ENCODE data around the gene EBI3.
"Not testable (repeated sequence)": the region's sequence is repeated elsewhere in the genome, so short reads cannot be mapped to it uniquely, and the experiment has no call there.

EBI3 gene

GRCh38 chr19:4237510-4237909 lies 8.2 kb downstream of the EBI3 start:
- DNase-seq = not testable (repeated sequence)

- DNase-seq = no peak
Measured at GRCh38 chr19:4238831-4239230, 9.5 kb downstream of the EBI3 start.

DNA sequence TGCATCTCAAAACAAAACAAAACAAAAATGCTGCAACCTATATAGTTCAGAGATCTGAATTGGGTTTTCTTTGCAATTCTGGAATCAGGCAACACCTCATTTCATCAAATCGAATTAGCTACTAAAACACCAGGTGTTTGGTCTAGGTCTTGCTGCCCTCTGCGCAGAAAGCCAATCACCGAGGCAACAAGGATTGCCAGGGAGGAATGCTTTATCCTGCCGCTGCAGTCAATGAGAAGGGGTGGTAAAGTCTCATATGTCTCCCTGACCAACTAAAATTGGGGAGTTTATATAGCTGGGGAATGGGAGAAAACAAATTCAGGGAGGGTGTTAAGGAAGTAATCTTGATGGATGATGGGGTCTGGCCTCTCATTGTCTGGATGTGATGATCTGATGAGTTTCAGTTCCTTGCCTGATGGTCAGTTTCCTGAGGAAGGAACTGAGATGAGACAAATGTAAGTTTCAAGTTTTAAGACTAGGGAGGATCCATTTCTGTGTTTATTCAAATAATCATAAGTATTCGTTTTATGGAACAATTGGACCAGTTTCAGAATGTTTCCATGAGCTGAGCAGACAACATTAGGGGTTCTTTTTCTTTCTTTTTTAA lies 12.6 kb downstream of the EBI3 start:
- DNase-seq = no peak

DNA sequence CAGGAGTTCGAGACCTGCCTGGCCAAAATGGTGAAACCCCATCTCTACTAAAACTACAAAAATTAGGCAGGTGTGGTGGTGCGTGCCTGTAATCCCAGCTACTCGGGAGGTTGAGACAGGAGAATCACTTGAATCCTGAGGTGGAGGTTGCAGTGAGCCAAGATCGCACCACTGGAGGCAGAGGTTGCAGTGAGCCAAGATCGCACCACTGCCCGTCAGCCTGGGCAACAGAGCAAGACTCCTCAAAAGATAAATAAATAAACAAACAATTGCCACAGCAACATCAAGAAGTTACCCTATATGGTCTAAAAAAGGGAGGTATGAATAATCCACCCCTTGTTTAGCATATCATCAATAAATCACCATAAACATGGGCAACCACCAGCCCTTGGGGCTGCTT lies 16.6 kb downstream of the EBI3 start:
- not testable (repeated sequence) for DNase-seq

- peak; percentile 99 for DNase-seq
Measured at GRCh38 chr19:4246767-4247593, 17.7 kb downstream of the EBI3 start, which contains the start of gene YJU2. TSS of gene YJU2 (plus strand) at chr19:4247080. CDS start at chr19:4247147, 67 bp downstream.

DNA sequence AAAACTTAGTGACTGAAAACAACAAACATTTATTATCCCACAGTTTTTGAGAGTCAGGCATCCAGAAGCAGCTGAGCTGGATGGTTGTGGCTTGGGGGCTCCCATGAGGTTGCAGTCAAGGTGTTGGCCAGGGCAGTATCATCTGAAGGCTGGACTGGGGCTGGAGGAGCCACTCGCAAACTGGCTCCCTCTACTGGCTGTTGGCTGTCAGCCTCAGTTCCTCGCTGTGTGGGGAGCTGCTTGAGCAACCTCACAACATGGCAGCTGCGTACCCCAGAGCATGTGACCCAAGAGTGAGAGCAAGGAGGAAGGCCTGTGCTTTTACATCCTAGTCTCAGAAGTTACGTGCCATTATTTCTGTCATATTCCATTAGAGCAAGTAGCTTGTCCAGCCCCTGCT lies 27.2 kb downstream of the EBI3 start:
- DNase-seq = no peak

DNA sequence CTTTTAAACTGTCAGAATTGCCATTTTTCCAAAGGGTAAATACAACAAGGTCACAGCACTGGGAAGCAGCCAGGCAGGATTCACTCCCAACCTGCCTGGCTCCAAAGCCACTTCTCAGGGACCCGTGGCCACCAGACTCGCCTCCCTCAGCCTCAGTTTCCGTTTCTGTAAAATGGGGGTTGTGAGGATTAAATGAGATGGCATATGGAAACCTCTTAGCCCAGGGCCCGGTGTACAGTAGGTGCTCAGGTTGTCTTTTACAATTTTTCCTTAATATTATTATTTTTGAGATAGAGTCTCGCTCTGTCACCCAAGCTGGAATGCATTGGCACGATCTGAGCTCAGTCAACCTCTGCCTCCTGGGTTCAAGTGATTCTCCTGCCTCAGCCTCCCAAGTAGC lies 27.7 kb downstream of the EBI3 start:
- no peak for DNase-seq

- DNase-seq = no peak
Measured at GRCh38 chr19:4258181-4258580, 28.9 kb downstream of the EBI3 start.

DNA sequence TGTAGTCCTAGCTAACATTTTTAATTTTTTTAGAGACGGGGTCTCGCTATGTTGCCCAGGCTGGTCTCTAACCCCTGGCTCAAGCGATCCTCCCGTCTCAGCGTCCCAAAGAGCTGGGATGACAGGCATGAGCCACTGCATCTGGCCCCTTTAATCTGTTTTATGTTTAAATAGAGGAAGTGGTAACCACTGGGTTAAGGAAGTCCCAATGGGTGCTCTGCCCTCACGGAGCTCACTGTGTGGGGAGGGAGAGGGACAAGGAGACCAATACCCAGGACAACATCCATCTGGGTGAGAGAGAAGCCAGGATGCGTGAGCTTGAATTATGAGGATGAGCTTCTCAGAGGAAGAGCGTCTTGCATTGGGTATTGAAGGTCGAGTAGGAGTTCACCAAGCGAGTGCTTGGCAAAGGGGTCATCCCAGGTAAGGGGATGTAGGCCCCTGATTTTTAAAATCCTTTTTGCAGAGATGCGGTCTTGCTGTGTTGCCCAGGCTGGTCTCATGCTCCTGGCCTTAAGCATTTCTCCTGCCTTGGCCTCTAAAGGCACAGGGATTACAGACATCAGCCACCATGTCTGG lies 31.4 kb downstream of the EBI3 start:
- no peak for DNase-seq

DNA sequence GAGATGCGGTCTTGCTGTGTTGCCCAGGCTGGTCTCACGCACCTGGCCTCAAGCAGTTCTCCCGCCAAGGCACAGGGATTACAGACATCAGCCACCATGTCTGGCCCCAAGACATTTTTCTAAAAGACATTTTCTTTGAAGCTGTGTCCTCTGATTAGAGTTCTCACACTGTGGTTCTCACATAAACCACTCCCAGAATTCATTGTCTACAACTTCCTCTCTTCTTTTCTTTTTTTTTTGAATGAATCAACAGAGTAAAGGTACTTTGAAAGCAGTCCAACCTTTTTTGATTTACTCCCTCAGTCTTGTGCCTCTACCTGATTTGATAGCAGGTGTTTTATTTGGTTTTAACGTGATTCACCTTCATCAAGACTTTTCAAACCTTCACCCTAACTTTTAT lies 35.5 kb downstream of the EBI3 start:
- DNase-seq = peak; percentile 30

- no peak for DNase-seq
Measured at GRCh38 chr19:4266253-4267000, 37.1 kb downstream of the EBI3 start.

DNA sequence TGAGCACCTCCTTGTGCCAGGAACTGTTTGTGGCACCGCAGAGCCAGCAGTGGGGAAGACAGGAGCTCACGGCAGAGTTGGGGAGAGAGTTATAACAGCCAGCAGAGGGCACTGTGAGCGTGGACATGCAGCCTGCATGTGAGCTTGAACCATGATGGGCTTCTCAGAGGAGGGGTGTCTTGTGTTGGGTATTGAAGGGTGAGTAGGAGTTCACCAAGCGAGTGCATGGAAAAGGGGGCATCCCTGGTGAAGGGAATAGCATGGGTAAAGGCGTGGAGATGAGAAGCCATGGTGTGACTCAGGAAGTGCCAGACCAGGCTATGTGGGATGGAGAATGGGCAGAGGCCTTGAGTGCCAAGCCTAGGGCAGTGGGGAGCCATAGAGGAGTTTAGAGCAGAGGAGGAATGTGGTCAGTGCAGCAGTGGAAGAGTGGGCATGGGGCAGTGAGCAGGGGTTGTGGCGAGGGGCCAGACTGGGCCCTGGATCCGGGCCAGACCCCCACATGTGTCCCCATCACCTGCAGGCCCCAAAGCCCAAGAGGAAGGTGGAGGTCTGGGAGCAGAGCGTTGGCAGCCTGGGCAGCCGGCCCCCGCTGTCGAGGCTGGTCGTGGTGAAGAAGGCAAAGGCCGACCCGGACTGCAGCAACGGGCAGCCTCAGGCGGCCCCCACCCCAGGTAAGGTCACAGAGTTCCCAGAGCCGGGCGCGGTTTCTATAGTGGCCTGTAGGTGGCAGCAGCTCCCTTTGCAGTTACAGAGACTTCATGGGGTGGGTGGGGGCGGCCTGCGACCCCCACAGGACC lies 38.0 kb downstream of the EBI3 start:
- DNase-seq = peak; percentile 59

GRCh38 chr19:4267901-4268815 lies 38.8 kb downstream of the EBI3 start:
- no peak for DNase-seq

GRCh38 chr19:4268816-4269430 lies 39.6 kb downstream of the EBI3 start:
- DNase-seq = no peak

GRCh38 chr19:4272894-4273293 lies 43.6 kb downstream of the EBI3 start:
- no peak for DNase-seq

DNA sequence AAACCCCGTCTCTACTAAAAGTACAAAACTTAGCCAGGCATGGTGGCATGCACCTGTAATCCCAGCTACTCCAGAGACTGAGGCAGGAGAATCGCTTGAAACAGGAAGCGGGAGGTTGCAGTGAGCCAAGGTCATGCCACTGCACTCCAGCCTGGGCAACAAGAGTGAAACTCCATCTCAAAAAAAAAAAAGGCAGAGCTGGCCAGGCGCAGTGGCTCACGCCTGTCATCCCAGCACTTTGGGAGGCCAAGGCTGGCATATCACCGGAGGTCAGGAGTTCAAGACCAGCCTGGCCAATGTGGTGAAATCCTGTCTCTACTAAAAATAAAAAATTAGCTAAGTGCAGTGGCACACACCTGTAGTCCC lies 45.0 kb downstream of the EBI3 start:
- not testable (repeated sequence) for DNase-seq

DNA sequence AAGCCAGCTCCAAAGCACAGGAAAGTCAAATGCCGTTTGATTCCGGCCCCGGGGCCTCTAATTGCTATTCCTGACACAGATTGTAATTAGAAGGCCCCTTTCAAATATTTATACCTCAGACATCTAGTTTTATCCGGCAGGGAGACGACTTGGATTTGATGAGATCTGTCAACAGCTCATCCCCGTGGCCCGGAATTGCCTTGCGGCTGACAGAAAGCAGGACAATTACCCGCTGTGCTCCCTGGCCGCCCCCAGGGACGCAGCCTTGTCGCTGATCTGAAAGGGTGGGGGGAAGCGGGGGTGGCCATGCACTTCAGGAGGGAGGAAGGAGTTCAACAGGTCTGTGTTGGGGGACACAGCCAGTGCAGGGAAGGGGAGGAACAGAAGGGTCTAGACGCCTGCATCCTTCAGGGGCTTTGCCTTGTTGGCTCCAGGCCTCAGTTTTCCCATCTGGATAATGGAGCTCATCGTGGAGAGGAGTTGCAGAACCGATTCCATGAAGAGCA lies 47.9 kb downstream of the EBI3 start:
- DNase-seq = no peak

DNA sequence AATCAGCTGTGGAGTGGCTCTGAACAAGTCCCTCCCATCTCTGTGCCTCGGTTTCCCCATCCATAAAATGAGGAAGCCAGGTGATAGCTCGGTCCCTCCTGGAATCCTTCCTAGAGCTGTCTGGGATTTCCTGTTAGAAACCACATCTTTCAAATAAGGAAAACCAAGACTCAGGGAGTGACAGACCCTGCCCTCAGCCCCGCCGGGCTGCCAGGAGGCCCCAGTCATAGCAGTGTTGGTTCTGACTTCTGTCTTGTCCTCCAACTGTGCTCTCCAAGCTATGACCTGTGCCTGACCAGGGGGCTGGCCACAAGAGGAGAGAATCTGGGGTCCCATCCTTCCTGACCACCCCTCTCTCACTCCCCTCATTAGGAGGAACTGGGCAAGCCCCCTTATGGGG lies 48.7 kb downstream of the EBI3 start:
- DNase-seq = no peak

DNA sequence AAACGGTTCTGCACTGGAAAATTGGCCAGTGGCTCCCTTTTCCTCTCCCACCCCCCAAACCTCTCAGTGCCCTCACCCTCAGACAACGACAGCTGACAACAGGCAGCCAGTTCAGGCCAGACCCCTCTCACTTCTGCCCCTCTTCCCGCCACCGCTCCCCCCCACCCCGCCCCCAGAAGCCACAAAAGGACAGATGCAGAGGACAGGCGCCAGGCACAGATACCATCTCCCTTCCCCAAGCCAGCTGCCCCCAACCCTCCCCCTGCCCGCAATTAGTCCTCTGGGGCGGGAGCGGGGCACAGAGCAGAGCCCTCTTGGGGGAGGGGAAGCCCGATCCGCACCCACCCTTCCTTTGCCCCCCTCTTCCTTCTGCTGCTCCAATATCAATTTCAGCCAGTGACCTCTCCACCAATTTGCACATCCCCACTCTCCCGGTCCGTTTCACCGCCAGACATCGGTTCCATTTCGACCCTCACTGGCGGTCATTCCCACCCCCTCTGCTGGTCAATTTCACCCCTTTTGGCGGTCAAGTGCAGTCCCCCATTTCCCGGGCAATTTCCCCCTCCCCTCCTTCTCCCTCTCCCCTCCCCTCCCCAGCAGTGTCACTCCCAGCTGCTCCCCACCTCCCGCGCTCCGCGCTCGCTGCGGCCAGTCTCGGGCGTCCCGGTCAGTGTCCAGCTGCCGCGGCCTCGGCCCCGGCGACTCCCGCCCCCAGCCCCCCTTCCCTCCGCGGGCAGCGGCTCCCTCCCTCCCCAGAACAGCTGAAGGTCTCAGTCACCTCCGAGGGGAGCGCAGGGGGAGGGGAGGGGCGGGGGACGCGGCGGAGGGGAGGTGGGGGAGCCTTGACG lies 49.3 kb downstream of the EBI3 start, which contains the start of gene SHD:
Gene SHD, plus strand, starts transcription at position 848 of the 848 bp plus-strand sequence. CDS start 798 bp downstream, outside the sequence.
- no peak for DNase-seq

- no peak for DNase-seq
Measured at GRCh38 chr19:4279267-4279529, 49.9 kb downstream of the EBI3 start.

Data from CD4-positive, alpha-beta T cell treated with Interleukin-10 for 1 hour (primary cell).